Middle frontal gyrus (tissue), 1 donor: ENCODE measurements around the gene TRIM8.

Source experiments
- DNase-seq: peaks from one replicate; pipeline ENCODE4 v3.0.0-alpha.2; 2015; ENCODE audit warnings: low spot score; ENCODE audit errors: extremely low spot score

The TRIM8 gene

GRCh38 chr10:102669206-102670064 lies 25.2 kb downstream of the TRIM8 start:
- DNase-seq: no peak

GRCh38 chr10:102670065-102670670 lies 25.9 kb downstream of the TRIM8 start:
- DNase-seq: no peak

GRCh38 chr10:102670871-102671434 lies 26.7 kb downstream of the TRIM8 start:
- no peak for DNase-seq

GRCh38 chr10:102673236-102673818 lies 29.0 kb downstream of the TRIM8 start:
- no peak for DNase-seq

GRCh38 chr10:102673819-102674511 lies 29.7 kb downstream of the TRIM8 start:
- peak; percentile 62 for DNase-seq

GRCh38 chr10:102674566-102674965 lies 30.3 kb downstream of the TRIM8 start:
- no peak for DNase-seq

- DNase-seq: no peak
Observed at GRCh38 chr10:102675011-102675665, 30.9 kb downstream of the TRIM8 start.

- DNase-seq: no peak
Observed at GRCh38 chr10:102675666-102676533, 31.6 kb downstream of the TRIM8 start.

GRCh38 chr10:102676534-102677315 lies 32.4 kb downstream of the TRIM8 start:
- DNase-seq: no peak

GRCh38 chr10:102677331-102678067 lies 33.2 kb downstream of the TRIM8 start:
- DNase-seq: no peak

GRCh38 chr10:102678068-102678400 lies 33.8 kb downstream of the TRIM8 start:
- DNase-seq: no peak

GRCh38 chr10:102678842-102679289 lies 34.6 kb downstream of the TRIM8 start:
- DNase-seq: no peak

GRCh38 chr10:102679596-102679995 lies 35.3 kb downstream of the TRIM8 start:
- no peak for DNase-seq

- DNase-seq: no peak
Observed at GRCh38 chr10:102681696-102682095, 37.4 kb downstream of the TRIM8 start.

- DNase-seq: no peak
Observed at GRCh38 chr10:102682416-102682815, 38.1 kb downstream of the TRIM8 start.

- no peak for DNase-seq
Observed at GRCh38 chr10:102682981-102683380, 38.7 kb downstream of the TRIM8 start.

GRCh38 chr10:102683736-102684135 lies 39.5 kb downstream of the TRIM8 start:
- DNase-seq: no peak

- no peak for DNase-seq
Observed at GRCh38 chr10:102691285-102692066, 47.2 kb downstream of the TRIM8 start.
